ENCODE measurements around the gene IER3.

GRCh38 chr6:30732237-30732943, 12.0 kb downstream of the IER3 start:
- TF ChIP-seq CTCF (IDR thresholded peaks at IDR 0.05) = no peak
- no peak for TF ChIP-seq POLR2A (IDR thresholded peaks at IDR 0.05)
